Stimulated activated naive CD8-positive, alpha-beta T cell treated with anti-CD3 and anti-CD28 coated beads, Interleukin-15, Interleukin-2, amounts not matched to agents 100 ng/mL and 50 ng/mL, for 24 hours (primary cell): ENCODE results near the gene CPXM2.

Experiments
- H3K27ac Mint-ChIP-seq: one replicate; pipeline ENCODE4 v1.8.0; 2021; ENCODE audit warnings: mild to moderate bottlenecking, mixed read lengths
- H3K27me3 Mint-ChIP-seq: one replicate; pipeline ENCODE4 v1.8.0; 2021; ENCODE audit warnings: mixed read lengths
- H3K36me3 Mint-ChIP-seq: one replicate; pipeline ENCODE4 v1.8.0; 2021; ENCODE audit warnings: low read depth, mixed read lengths
- H3K4me1 Mint-ChIP-seq: one replicate; pipeline ENCODE4 v1.8.0; 2021; ENCODE audit warnings: low read depth, mixed read lengths
- H3K4me3 Mint-ChIP-seq: one replicate; pipeline ENCODE4 v1.8.0; 2021; ENCODE audit warnings: mild to moderate bottlenecking, mixed read lengths
- H3K9me3 Mint-ChIP-seq: one replicate; pipeline ENCODE4 v1.8.0; 2021; ENCODE audit warnings: mixed read lengths

CPXM2 gene

DNA sequence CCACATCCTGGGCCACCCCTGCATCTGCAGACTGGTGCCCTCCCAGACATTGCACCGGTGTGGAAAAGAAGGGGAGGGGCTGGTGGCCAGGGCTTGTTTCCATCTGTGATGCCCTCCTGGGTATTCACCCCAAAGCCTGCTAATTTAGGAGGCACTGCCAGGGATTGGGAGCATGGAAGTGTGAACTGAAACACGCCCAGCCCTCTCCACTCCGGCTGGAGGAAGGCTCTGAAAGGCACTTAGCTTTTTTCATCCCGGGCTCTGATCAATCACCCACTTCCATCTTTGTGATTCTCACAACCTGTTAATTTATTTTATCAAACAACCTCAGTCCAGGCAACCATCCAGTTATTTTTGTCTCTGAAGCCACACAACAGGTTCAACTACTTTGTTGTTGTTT lies 20.9 kb upstream of the CPXM2 start:
- peaks cover 42% of the 10 kb centered on the region for H3K27me3 Mint-ChIP-seq
- H3K4me1 Mint-ChIP-seq: no peaks in the 10 kb centered on the region
- no peaks in the 10 kb centered on the region for H3K36me3 Mint-ChIP-seq
- no peak overlapping the region for H3K4me3 Mint-ChIP-seq
- no peaks in the 10 kb centered on the region for H3K9me3 Mint-ChIP-seq
- no peak overlapping the region for H3K27ac Mint-ChIP-seq

DNA sequence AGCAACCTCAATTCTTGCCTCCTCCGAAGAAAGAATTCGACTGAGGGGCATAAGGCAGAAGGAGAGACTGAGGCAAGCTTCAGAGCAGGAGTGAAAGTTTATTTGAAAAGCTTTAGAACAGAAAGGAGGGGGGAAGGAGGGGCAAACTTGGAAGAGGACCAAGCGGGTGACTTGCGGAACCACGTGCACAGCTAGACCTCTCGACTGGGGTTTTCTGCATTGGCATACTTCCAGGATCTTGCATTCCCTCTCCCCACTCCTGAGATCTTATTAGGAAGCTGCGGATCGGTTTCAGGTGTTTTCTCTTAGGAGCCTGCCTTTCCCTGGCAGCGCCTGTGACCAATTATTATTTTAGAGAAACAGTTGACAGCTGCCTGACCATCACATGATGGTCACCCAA lies 20.3 kb upstream of the CPXM2 start:
- Mint-ChIP-seq H3K9me3 (no peaks in the 10 kb centered on the region), H3K27ac (no peak overlapping the region), H3K4me3 (no peak overlapping the region), H3K36me3 (no peaks in the 10 kb centered on the region), H3K4me1 (no peaks in the 10 kb centered on the region), H3K27me3 (peaks cover 41% of the 10 kb centered on the region)

DNA sequence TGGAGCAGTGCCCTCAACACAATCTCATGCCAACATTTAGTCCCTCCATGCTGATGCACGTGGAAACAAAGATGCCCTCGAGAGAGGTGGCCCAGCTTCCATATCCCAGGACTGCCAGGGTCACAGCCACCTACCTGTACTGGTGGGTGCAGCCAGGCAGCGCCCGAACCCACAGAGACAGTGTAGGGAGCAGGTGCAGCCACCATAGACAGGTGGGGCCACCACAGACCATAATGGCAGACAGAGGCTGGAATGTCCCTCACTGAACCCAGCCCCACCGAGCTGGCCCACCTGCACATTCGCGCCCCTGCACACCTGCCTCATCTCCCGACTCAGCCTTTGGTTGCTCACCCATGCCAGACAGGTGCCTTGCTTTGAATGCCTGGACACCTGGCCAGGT lies 18.3 kb upstream of the CPXM2 start:
- peaks cover 35% of the 10 kb centered on the region for H3K27me3 Mint-ChIP-seq
- H3K27ac Mint-ChIP-seq: no peak overlapping the region
- H3K4me3 Mint-ChIP-seq: no peak overlapping the region
- H3K9me3 Mint-ChIP-seq: no peaks in the 10 kb centered on the region
- H3K4me1 Mint-ChIP-seq: no peaks in the 10 kb centered on the region
- H3K36me3 Mint-ChIP-seq: no peaks in the 10 kb centered on the region

DNA sequence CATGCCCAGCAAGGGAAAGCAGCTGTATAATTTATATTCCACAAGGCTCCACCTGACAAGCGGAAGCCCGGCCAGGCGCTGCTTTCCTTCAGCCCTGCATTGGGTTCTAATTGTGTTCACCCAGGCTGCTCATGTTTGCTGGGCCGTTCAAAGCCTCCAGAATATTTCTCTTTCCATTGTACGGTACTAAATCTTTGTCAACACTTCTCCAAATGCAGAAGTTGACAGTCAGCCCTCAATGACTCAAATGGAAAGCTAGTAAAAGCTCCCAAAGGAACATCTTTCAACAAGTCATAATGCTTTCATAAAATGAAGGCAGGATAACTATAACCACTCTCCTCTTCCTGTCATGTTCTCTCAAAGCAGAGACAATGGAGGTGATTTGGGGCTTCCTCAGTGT lies 17.8 kb upstream of the CPXM2 start:
- Mint-ChIP-seq H3K27me3 (peaks cover 30% of the 10 kb centered on the region), H3K9me3 (no peaks in the 10 kb centered on the region), H3K4me3 (no peak overlapping the region), H3K4me1 (no peaks in the 10 kb centered on the region), H3K36me3 (no peaks in the 10 kb centered on the region), H3K27ac (no peak overlapping the region)

DNA sequence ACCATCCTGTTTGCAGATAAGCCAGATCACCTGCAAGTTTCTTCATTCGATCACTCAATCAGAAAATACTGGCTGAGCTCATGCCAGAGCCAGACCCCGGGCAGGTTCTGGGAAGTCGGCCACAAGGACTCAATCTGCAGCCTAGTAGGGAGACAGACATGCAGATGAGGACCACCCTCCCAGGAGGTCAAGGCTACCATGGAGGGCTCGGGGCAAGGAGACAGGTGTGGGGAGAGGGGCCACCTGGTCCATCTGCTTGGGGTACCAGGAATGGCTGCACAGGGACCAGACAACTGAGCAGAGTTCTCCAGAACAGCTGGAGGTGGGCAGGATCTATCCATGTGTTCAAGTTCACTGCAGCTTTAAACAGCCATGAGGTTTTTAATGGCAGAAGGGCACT lies 16.8 kb upstream of the CPXM2 start:
- Mint-ChIP-seq H3K4me1 (no peaks in the 10 kb centered on the region), H3K27me3 (peaks cover 28% of the 10 kb centered on the region), H3K9me3 (no peaks in the 10 kb centered on the region), H3K27ac (no peak overlapping the region), H3K36me3 (no peaks in the 10 kb centered on the region), H3K4me3 (no peak overlapping the region)

DNA sequence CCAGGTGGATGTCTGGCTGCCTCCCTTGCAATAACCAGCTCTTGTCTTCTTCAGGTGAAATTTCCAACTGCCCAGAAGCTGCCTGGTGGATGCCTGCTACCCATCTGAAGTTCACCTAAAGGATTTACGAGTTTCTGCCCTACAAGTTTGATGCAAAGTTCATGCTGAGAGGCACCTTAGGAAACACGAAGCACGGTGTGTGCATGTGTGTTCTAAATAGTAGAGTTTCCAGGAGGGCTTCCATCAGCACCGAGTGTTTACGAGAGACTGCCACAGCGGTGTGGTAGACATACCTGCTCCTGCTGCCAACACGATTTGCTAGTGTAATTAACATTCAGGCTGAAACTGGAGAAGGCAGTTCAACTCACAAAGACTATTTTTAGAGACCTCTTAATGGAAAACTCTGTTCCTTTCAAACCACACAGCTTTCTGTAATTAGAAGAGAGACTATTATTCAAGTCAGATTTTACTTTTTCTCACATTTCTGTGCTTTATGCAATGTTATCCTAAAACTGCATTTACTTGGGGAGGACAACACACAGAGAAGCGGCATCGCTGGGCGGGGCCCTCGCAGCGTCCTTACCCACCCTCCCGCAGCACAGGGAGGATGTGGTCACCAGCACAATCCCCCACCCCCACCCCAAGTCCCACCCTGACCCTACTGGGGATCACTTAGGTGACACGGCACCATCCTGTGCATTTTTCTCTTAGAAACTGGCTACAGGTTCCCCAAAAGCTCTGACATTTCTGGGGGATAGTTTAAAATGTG lies 15.5 kb upstream of the CPXM2 start:
- Mint-ChIP-seq H3K27me3 (peaks cover 22% of the 10 kb centered on the region), H3K27ac (no peak overlapping the region), H3K4me1 (no peaks in the 10 kb centered on the region), H3K4me3 (no peak overlapping the region), H3K36me3 (no peaks in the 10 kb centered on the region), H3K9me3 (no peaks in the 10 kb centered on the region)

DNA sequence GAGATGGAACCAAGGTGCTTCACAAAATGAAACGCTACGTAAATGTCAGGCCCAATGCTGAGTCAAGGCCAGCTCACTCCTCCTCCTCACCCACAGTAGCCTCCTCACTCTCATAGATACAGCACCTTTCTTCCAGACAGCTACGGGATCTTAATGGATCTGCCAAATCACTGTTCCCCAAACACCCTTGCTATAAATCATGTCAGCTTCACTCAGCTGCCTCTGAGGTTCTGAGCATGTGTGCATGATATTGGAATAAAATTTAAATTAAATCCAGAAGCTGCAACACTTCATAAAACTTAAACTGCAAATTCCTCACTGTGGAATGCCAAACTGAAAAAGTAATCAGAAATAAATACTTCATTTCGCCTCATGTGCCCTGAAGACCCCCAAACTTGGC lies 14.7 kb upstream of the CPXM2 start:
- peaks cover 16% of the 10 kb centered on the region for H3K27me3 Mint-ChIP-seq
- H3K27ac Mint-ChIP-seq: no peak overlapping the region
- H3K4me1 Mint-ChIP-seq: no peaks in the 10 kb centered on the region
- H3K9me3 Mint-ChIP-seq: no peaks in the 10 kb centered on the region
- no peak overlapping the region for H3K4me3 Mint-ChIP-seq
- no peaks in the 10 kb centered on the region for H3K36me3 Mint-ChIP-seq

DNA sequence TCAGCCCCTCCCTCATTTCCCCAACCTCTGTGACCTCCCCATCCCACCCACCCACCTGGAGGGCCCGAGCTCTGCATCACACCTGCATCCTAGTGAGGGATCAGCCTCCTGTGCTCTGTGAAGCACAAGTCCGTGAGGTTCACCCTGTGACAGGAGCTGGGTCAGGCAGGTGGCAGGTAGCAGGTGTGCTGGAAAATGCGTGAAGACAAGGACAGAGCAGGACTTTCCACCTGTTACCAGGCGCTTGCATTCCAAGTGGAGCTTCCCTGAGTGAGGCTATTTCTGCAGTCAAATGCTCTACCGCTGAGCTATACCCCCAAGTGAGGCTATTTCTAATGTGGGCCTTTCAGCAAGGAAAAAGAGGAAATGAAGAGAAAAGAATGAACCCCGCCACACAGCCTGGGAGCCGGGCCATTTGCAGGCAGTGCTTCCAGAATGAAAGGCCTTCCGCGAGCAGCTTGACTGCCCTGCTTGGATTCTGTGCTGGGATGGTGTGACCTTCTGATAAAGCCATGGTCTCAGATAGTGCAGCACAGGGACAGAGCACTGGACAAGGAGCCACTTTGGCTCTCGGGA lies 13.3 kb upstream of the CPXM2 start:
- Mint-ChIP-seq H3K4me1 (no peaks in the 10 kb centered on the region), H3K4me3 (no peak overlapping the region), H3K9me3 (no peaks in the 10 kb centered on the region), H3K27me3 (peaks cover 8% of the 10 kb centered on the region), H3K27ac (no peak overlapping the region), H3K36me3 (no peaks in the 10 kb centered on the region)

DNA sequence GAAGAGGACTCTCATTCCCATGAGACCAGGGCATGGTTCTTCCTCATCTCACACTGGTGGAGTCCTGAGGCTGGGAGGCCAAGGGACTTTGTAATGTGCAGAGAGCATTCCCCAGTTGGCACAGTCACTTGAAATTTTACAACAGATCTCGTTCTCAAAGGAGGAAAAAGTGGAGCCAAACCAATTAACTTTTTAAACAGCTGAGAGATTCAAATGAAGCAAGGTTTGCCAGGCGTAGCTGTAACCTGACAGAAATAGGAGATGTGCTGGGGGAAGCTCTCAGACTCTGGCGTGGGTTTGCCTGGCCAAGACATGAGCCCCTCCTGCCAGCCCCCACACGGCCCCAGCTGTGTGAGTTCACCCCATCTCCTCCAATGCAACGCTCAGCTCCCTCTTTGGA lies 12.0 kb upstream of the CPXM2 start:
- no peak overlapping the region for H3K27ac Mint-ChIP-seq
- H3K27me3 Mint-ChIP-seq: peaks cover 8% of the 10 kb centered on the region
- H3K9me3 Mint-ChIP-seq: no peaks in the 10 kb centered on the region
- H3K4me1 Mint-ChIP-seq: no peaks in the 10 kb centered on the region
- no peak overlapping the region for H3K4me3 Mint-ChIP-seq
- H3K36me3 Mint-ChIP-seq: no peaks in the 10 kb centered on the region

DNA sequence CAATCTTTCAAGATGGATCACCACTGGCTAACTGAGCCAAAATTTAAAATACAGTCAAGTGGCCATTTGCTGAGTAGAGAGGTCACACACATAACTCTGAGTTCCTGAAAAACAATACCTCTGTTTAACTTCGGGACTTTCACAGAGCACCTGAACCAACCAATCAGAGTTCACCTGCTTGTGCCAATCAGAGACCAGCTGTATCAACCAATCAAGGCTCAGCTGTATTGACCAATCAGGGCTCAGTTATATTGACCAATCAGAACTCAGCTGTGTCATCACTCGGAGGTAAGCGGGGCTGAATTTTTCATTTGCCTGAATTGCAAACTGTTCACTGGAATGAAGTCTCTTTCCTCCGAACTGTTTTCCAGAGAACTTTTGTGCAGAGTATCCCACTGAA lies 10.0 kb upstream of the CPXM2 start:
- Mint-ChIP-seq H3K9me3 (no peaks in the 10 kb centered on the region), H3K36me3 (no peaks in the 10 kb centered on the region), H3K27me3 (no peaks in the 10 kb centered on the region), H3K4me1 (no peaks in the 10 kb centered on the region), H3K27ac (no peak overlapping the region), H3K4me3 (no peak overlapping the region)

DNA sequence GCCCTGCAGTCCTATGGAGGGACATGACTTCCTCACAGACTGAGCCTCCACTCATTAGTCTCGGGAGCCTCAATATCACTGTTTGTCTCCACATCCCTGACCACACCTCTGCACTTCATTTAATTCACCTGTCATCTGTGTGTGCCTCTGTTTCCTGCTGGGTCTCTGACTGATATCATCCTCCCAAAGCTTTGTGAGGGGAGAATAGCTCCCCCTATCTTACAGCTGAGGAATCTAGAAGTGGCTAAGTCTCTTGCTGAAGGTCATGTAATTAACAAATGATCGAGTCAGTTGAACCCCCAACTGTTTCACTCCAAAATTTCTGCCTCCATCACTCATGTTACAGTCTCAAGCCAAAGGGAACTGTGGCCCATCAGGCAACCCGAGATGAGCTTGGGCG lies 5.5 kb upstream of the CPXM2 start:
- Mint-ChIP-seq H3K27ac (no peak overlapping the region), H3K27me3 (peaks cover 9% of the 10 kb centered on the region), H3K9me3 (no peaks in the 10 kb centered on the region), H3K36me3 (no peaks in the 10 kb centered on the region), H3K4me3 (no peak overlapping the region), H3K4me1 (no peaks in the 10 kb centered on the region)

DNA sequence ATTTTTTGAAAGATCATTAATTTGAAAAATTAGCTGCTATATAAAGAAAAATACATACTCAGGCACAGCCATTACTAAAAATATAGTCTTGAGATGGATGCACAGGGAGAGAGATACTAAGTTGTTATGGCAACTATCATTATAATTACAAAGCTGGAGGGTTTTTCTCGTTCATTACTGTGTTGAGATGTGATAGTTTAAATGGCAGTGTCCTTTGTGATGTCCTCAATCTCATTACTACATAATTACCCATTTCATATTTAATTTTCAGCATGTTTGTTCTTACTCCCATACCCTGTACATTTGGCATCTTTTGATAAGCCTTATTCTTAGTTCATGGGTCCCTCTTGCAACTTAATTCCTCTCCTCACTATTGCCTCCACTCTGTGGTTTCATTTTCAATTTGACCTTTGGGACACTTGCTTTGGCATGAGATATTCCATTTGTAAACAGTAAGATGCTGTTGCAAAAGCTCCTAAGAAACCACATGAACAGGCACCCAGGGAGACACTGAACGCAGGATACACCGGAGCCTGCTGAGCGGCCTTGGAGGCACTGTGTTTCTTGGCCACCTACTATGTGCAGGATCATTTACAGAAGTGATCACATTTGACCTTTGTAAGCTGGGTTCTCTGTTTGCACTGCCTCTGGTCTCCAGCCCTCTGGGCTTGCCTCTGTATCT lies 4.8 kb upstream of the CPXM2 start:
- no peak overlapping the region for H3K27ac Mint-ChIP-seq
- no peak overlapping the region for H3K4me3 Mint-ChIP-seq
- H3K27me3 Mint-ChIP-seq: peaks cover 9% of the 10 kb centered on the region

DNA sequence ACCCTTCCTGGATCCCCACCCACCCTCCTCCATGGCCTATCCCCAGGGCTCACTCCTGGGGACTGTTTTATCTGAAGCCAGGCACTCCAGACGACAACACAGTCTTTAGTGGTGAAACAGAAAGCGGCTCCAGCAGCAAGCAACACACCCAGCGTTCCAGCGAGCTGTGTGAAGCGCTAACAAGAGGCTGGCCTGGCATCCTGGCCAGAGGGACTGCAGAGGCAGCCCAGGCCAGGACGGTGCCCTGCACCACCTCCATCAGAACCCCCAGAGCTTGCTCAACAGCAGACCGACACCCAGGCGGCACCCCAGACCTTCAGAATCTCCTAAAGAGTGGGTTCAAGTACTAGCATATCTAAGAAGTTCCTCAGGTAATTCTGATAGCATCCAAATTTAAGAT lies 2.0 kb upstream of the CPXM2 start:
- Mint-ChIP-seq H3K9me3 (no peaks in the 10 kb centered on the region), H3K27me3 (peaks cover 25% of the 10 kb centered on the region), H3K27ac (no peak overlapping the region), H3K4me3 (no peak overlapping the region), H3K4me1 (no peaks in the 10 kb centered on the region), H3K36me3 (no peaks in the 10 kb centered on the region)

More for the DNA sequence above, 4.8 kb upstream of the CPXM2 start:
- H3K9me3 Mint-ChIP-seq: no peaks in the 10 kb centered on the region
- no peaks in the 10 kb centered on the region for H3K36me3 Mint-ChIP-seq
- no peaks in the 10 kb centered on the region for H3K4me1 Mint-ChIP-seq

DNA sequence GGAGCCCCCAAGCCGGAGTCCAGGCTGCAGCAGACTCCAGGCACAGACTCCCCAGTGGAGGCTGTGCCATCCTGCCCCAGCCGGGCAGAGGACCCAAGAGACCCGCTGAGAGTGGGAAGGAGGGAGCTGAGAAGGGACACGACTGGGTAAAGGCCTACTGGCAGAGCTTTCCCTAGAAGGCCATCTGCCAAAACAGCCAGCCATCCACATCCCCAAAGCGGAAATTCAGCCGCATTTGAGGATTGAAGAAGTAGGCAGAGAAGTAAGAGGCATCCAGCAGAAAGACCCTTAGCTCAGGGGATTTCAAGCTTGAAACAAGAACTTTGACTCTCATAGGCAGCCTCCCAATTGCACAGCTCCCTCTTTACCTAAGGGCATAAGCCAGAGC lies 857 bp downstream of the CPXM2 start:
- H3K9me3 Mint-ChIP-seq: no peaks in the 10 kb centered on the region
- H3K4me1 Mint-ChIP-seq: no peaks in the 10 kb centered on the region
- peaks cover 25% of the 10 kb centered on the region for H3K27me3 Mint-ChIP-seq
- H3K36me3 Mint-ChIP-seq: no peaks in the 10 kb centered on the region
- H3K4me3 Mint-ChIP-seq: no peak overlapping the region
- no peak overlapping the region for H3K27ac Mint-ChIP-seq

DNA sequence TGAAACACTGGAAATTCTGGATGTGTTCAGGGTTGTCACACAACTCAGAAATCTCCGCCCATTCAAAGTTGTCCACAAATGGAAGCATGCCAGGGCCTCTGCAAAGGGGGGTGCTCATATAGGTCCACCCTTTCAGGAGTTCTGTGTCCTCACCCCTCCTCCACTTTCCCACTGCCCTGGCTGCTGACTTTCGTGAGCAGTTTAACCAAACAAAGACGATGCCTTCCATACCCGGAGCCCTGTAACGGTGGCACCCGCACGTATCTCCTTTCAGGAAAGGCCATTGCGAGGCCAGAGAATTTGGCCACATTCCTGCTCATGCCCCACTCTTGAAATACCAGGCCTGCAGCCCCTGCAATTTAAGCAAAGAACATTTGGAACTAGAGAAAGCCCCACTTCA lies 1.4 kb downstream of the CPXM2 start:
- Mint-ChIP-seq H3K36me3 (no peaks in the 10 kb centered on the region), H3K4me3 (no peak overlapping the region), H3K9me3 (no peaks in the 10 kb centered on the region), H3K4me1 (no peaks in the 10 kb centered on the region), H3K27me3 (peaks cover 25% of the 10 kb centered on the region), H3K27ac (no peak overlapping the region)
